Measurements from ENCODE around the gene RNF32. TPM values are rescaled to one million over a fixed set of nuclear protein-coding genes. Genes with fewer than 3 reads are reported as not detected.

Gene RNF32
- total RNA-seq, 4 donors from 2014 or later = 0.85 TPM; not detected in 3

- ATAC-seq (no peak), DNase-seq (no peak)
- intact Hi-C loops (cut with DNase I; ENCODE audit: low total_unique reads) = no loop called here
- no peaks in the 10 kb centered on the region for H3K4me1 ChIP-seq
- H3K9me3 ChIP-seq = no peaks in the 10 kb centered on the region
- TF ChIP-seq POLR2A (IDR thresholded peaks at IDR 0.05) (no peak), CTCF (IDR thresholded peaks at IDR 0.05 in 4 of 5, conservative IDR thresholded peaks at IDR 0.05 in 1 of 5) (no peak)
- no peak overlapping the region for H3K4me3 ChIP-seq
- H3K27ac ChIP-seq = no peak overlapping the region
- in situ Hi-C loops (cut with MboI; ENCODE audit: low sequenced_read_pairs in 4 of 4) = no loop called here
- no peaks in the 10 kb centered on the region for H3K36me3 ChIP-seq
- H3K27me3 ChIP-seq = peaks cover 6 to 41% (median 13%) of the 10 kb centered on the region in 3 donors
Observed at GRCh38 chr7:156652886-156653568, 12.5 kb downstream of the RNF32 start.

- H3K27ac ChIP-seq = no peak overlapping the region
- intact Hi-C loops (cut with DNase I; ENCODE audit: low total_unique reads) = no loop called here
- peaks cover 6 to 32% (median 9%) of the 10 kb centered on the region in 3 donors for H3K27me3 ChIP-seq
- in situ Hi-C loops (cut with MboI; ENCODE audit: low sequenced_read_pairs in 4 of 4) = no loop called here
- no peaks in the 10 kb centered on the region for H3K9me3 ChIP-seq
- H3K4me3 ChIP-seq = no peak overlapping the region
- no peaks in the 10 kb centered on the region for H3K36me3 ChIP-seq
- H3K4me1 ChIP-seq = no peaks in the 10 kb centered on the region
- no peak for TF ChIP-seq POLR2A (IDR thresholded peaks at IDR 0.05)
- TF ChIP-seq CTCF (IDR thresholded peaks at IDR 0.05 in 4 of 5, conservative IDR thresholded peaks at IDR 0.05 in 1 of 5) = no peak
- ATAC-seq (no peak), DNase-seq (no peak)
Observed at GRCh38 chr7:156654511-156655234, 14.1 kb downstream of the RNF32 start.

- Histone ChIP-seq H3K36me3 (no peaks in the 10 kb centered on the region), H3K27me3 (peaks cover 4 to 28% (median 6%) of the 10 kb centered on the region in 3 donors), H3K9me3 (no peaks in the 10 kb centered on the region), H3K4me3 (no peak overlapping the region), H3K4me1 (no peaks in the 10 kb centered on the region), H3K27ac (no peak overlapping the region)
- intact Hi-C loops (cut with DNase I; ENCODE audit: low total_unique reads) (no loop called here), in situ Hi-C loops (cut with MboI; ENCODE audit: low sequenced_read_pairs in 4 of 4) (no loop called here)
- DNase-seq (no peak), ATAC-seq (no peak)
- TF ChIP-seq CTCF (IDR thresholded peaks at IDR 0.05 in 4 of 5, conservative IDR thresholded peaks at IDR 0.05 in 1 of 5) = no peak
- no peak for TF ChIP-seq POLR2A (IDR thresholded peaks at IDR 0.05)
Observed at GRCh38 chr7:156655251-156655650, 14.7 kb downstream of the RNF32 start.

- no peak overlapping the region for H3K4me3 ChIP-seq
- intact Hi-C loops (cut with DNase I; ENCODE audit: low total_unique reads) = no loop called here
- in situ Hi-C loops (cut with MboI; ENCODE audit: low sequenced_read_pairs in 4 of 4) = no loop called here
- no peaks in the 10 kb centered on the region for H3K9me3 ChIP-seq
- DNase-seq = no peak
- H3K4me1 ChIP-seq = no peaks in the 10 kb centered on the region
- H3K36me3 ChIP-seq = no peaks in the 10 kb centered on the region
- ATAC-seq = no peak
- TF ChIP-seq POLR2A (IDR thresholded peaks at IDR 0.05) = no peak
- TF ChIP-seq CTCF (IDR thresholded peaks at IDR 0.05 in 4 of 5, conservative IDR thresholded peaks at IDR 0.05 in 1 of 5) = no peak
- peaks cover 4 to 22% (median 6%) of the 10 kb centered on the region in 3 donors for H3K27me3 ChIP-seq
- no peak overlapping the region for H3K27ac ChIP-seq
Observed at GRCh38 chr7:156655983-156656382, 15.4 kb downstream of the RNF32 start.
